Trophoblast cell (in vitro differentiated cells and primary cell): ENCODE results near the gene LIMK1.
A peak's percentile ranks its signal among the peaks of the same experiment; 100 is the strongest.

Source experiments
- DNase-seq, 2 donors: peaks; one replicate each; pipeline ENCODE4 v3.0.0-alpha.2; 2016
- H2AFZ ChIP-seq: 2 replicates; pipeline ENCODE4 v1.6.1; 2013; ENCODE audit warnings: low read length, moderate library complexity, mild to moderate bottlenecking; ENCODE audit not compliant: insufficient read depth, poor library complexity
- H2AK5ac ChIP-seq: 2 replicates; pipeline ENCODE4 v1.6.1; 2013; ENCODE audit warnings: mild to moderate bottlenecking, low read length
- H2BK120ac ChIP-seq: 2 replicates; pipeline ENCODE4 v1.6.1; 2013; ENCODE audit warnings: low read length, mild to moderate bottlenecking, moderate library complexity; ENCODE audit not compliant: insufficient read depth, poor library complexity
- H2BK12ac ChIP-seq: 2 replicates; pipeline ENCODE4 v1.6.1; 2013; ENCODE audit warnings: mild to moderate bottlenecking, low read length, moderate library complexity
- H2BK5ac ChIP-seq: 2 replicates; pipeline ENCODE4 v1.6.1; 2013; ENCODE audit warnings: low read length, low read depth, moderate library complexity, mild to moderate bottlenecking; ENCODE audit not compliant: poor library complexity
- H3K14ac ChIP-seq: 2 replicates; pipeline ENCODE4 v1.6.1; 2013; ENCODE audit warnings: mild to moderate bottlenecking, low read length
- H3K18ac ChIP-seq: 2 replicates; pipeline ENCODE4 v1.6.1; 2013; ENCODE audit warnings: mild to moderate bottlenecking, low read length
- H3K23ac ChIP-seq: 2 replicates; pipeline ENCODE4 v1.6.1; 2013; ENCODE audit warnings: low read length
- H3K27ac ChIP-seq: 2 replicates; pipeline ENCODE4 v1.5.1; 2013; ENCODE audit warnings: low read depth, mild to moderate bottlenecking, inconsistent platforms, low read length, moderate library complexity
- H3K27me3 ChIP-seq: 2 replicates; pipeline ENCODE4 v1.6.1; 2013; ENCODE audit warnings: inconsistent platforms, mild to moderate bottlenecking, low read length, moderate library complexity; ENCODE audit not compliant: insufficient read depth
- H3K36me3 ChIP-seq, 2 experiments: 1 replicate in 1 of 2; 2 replicates in 1 of 2; pipeline ENCODE4 v1.6.1; 2013; ENCODE audit warnings: low read length in 2 of 2, mild to moderate bottlenecking in 2 of 2, moderate library complexity in 1 of 2; ENCODE audit not compliant: insufficient read depth in 2 of 2, control insufficient read depth in 1 of 2
- H3K4ac ChIP-seq: 2 replicates; pipeline ENCODE4 v1.6.1; 2013; ENCODE audit warnings: low read depth, mild to moderate bottlenecking, low read length, moderate library complexity
- H3K4me1 ChIP-seq, 2 experiments: 1 replicate in 1 of 2; 2 replicates in 1 of 2; pipeline ENCODE4 v1.6.1; 2013; ENCODE audit warnings: low read length in 2 of 2, mild to moderate bottlenecking in 2 of 2, moderate library complexity in 1 of 2; ENCODE audit not compliant: insufficient read depth in 2 of 2, control insufficient read depth in 1 of 2
- H3K4me2 ChIP-seq: 2 replicates; pipeline ENCODE4 v1.6.1; 2013; ENCODE audit warnings: inconsistent platforms, mild to moderate bottlenecking, low read length, moderate library complexity
- H3K4me3 ChIP-seq: 2 replicates; pipeline ENCODE4 v1.5.1; 2013; ENCODE audit warnings: mild to moderate bottlenecking, low read depth, low read length, inconsistent platforms
- H3K79me1 ChIP-seq: one replicate; pipeline ENCODE4 v1.6.1; 2013; ENCODE audit warnings: low read length
- H3K79me2 ChIP-seq: 2 replicates; pipeline ENCODE4 v1.6.1; 2013; ENCODE audit warnings: low read length, mild to moderate bottlenecking; ENCODE audit not compliant: control insufficient read depth, insufficient read depth, poor library complexity
- H3K9ac ChIP-seq: 2 replicates; pipeline ENCODE4 v1.6.1; 2013; ENCODE audit warnings: mild to moderate bottlenecking, low read length
- H3K9me3 ChIP-seq: 2 replicates; pipeline ENCODE4 v1.6.1; 2013; ENCODE audit warnings: low read depth, mild to moderate bottlenecking, control low read depth, inconsistent platforms, low read length; ENCODE audit not compliant: insufficient read depth
- H4K12ac ChIP-seq: 2 replicates; pipeline ENCODE4 v1.6.1; 2013; ENCODE audit warnings: low read depth, mild to moderate bottlenecking, low read length, moderate library complexity
- H4K8ac ChIP-seq: 2 replicates; pipeline ENCODE4 v1.6.1; 2013; ENCODE audit warnings: low read depth, mild to moderate bottlenecking, low read length, moderate library complexity
- H4K91ac ChIP-seq: one replicate; pipeline ENCODE4 v1.6.1; 2013; ENCODE audit warnings: low read depth, mild to moderate bottlenecking, low read length, moderate library complexity
- WGBS: extraction: QIAGEN DNeasy Blood & Tissue Kit; methylation state at CpG from one replicate; pipeline ENCODE4 v1.1.7; 2013; ENCODE audit warnings: missing lambda C conversion rate; ENCODE audit not compliant: insufficient read length, insufficient coverage; ENCODE audit errors: extremely low coverage; 5-methylcytosine and 5-hydroxymethylcytosine counted together

The LIMK1 gene

GRCh38 chr7:74068378-74069085 lies 15.1 kb upstream of the LIMK1 start:
- H2BK12ac ChIP-seq: no peak overlapping the region
- H2AFZ ChIP-seq: no peak overlapping the region
- no peak overlapping the region for H4K8ac ChIP-seq
- no peaks in the 10 kb centered on the region for H3K79me1 ChIP-seq
- H3K4me2 ChIP-seq: no peak overlapping the region
- H4K91ac ChIP-seq: no peak overlapping the region
- peaks cover 8% of the 10 kb centered on the region for H3K9me3 ChIP-seq
- H3K4me3 ChIP-seq: no peak overlapping the region
- no peaks in the 10 kb centered on the region for H3K36me3 ChIP-seq
- H3K18ac ChIP-seq: no peak overlapping the region
- H3K9ac ChIP-seq: no peak overlapping the region
- H3K4me1 ChIP-seq: no peaks in the 10 kb centered on the region
- no CpG with 5 or more reads among the region's 20 CpGs for WGBS
- H3K23ac ChIP-seq: no peak overlapping the region
- H3K14ac ChIP-seq: no peak overlapping the region
- no peak overlapping the region for H4K12ac ChIP-seq
- no peak for DNase-seq
- H3K27me3 ChIP-seq: no peaks in the 10 kb centered on the region
- H3K79me2 ChIP-seq: no peaks in the 10 kb centered on the region
- no peak overlapping the region for H2BK120ac ChIP-seq
- no peak overlapping the region for H2AK5ac ChIP-seq
- no peak overlapping the region for H3K27ac ChIP-seq
- H3K4ac ChIP-seq: no peak overlapping the region
- H2BK5ac ChIP-seq: no peak overlapping the region

- Histone ChIP-seq H3K27me3 (no peaks in the 10 kb centered on the region), H3K36me3 (no peaks in the 10 kb centered on the region), H3K9ac (no peak overlapping the region), H3K79me1 (no peaks in the 10 kb centered on the region), H2BK120ac (no peak overlapping the region), H3K4me3 (no peak overlapping the region), H4K8ac (no peak overlapping the region), H2AFZ (no peak overlapping the region), H3K27ac (no peak overlapping the region), H3K4me1 (no peaks in the 10 kb centered on the region), H2BK12ac (no peak overlapping the region), H3K14ac (no peak overlapping the region), H4K12ac (no peak overlapping the region), H4K91ac (no peak overlapping the region), H2AK5ac (peak overlapping the region; percentile 3), H3K4me2 (no peak overlapping the region), H3K9me3 (peaks cover 5% of the 10 kb centered on the region), H3K4ac (no peak overlapping the region), H3K23ac (no peak overlapping the region), H3K79me2 (no peaks in the 10 kb centered on the region), H3K18ac (no peak overlapping the region), H2BK5ac (no peak overlapping the region)
- no peak for DNase-seq
- WGBS: no CpG with 5 or more reads among the region's 16 CpGs
These were observed 14.5 kb upstream of the LIMK1 start for GRCh38 chr7:74069086-74069541.

GRCh38 chr7:74069790-74070618 lies 13.6 kb upstream of the LIMK1 start:
- Histone ChIP-seq H4K8ac (no peak overlapping the region), H3K18ac (no peak overlapping the region), H3K36me3 (no peaks in the 10 kb centered on the region), H2BK5ac (no peak overlapping the region), H2AK5ac (no peak overlapping the region), H2BK120ac (no peak overlapping the region), H3K4ac (no peak overlapping the region), H2BK12ac (no peak overlapping the region), H3K23ac (no peak overlapping the region), H3K9me3 (peaks cover 5% of the 10 kb centered on the region), H2AFZ (no peak overlapping the region), H3K27ac (no peak overlapping the region), H3K79me2 (no peaks in the 10 kb centered on the region), H3K27me3 (no peaks in the 10 kb centered on the region), H3K14ac (no peak overlapping the region), H4K91ac (no peak overlapping the region), H3K4me3 (no peak overlapping the region), H4K12ac (no peak overlapping the region), H3K4me2 (no peak overlapping the region), H3K9ac (no peak overlapping the region), H3K79me1 (no peaks in the 10 kb centered on the region), H3K4me1 (no peaks in the 10 kb centered on the region)
- WGBS: no CpG with 5 or more reads among the region's 11 CpGs
- DNase-seq: peak in 1 of 2 donors; percentile 28

- no peaks in the 10 kb centered on the region for H3K79me1 ChIP-seq
- DNase-seq: no peak
- H4K8ac ChIP-seq: no peak overlapping the region
- H2BK120ac ChIP-seq: no peak overlapping the region
- H3K23ac ChIP-seq: no peak overlapping the region
- H3K27ac ChIP-seq: no peak overlapping the region
- H3K36me3 ChIP-seq: no peaks in the 10 kb centered on the region
- no peak overlapping the region for H2AFZ ChIP-seq
- no peak overlapping the region for H2AK5ac ChIP-seq
- no peak overlapping the region for H2BK12ac ChIP-seq
- H3K4me2 ChIP-seq: no peak overlapping the region
- WGBS: no CpG with 5 or more reads among the region's 6 CpGs
- H3K18ac ChIP-seq: no peak overlapping the region
- H3K4me1 ChIP-seq: no peaks in the 10 kb centered on the region
- H3K9me3 ChIP-seq: peaks cover 5% of the 10 kb centered on the region
- H3K79me2 ChIP-seq: no peaks in the 10 kb centered on the region
- no peak overlapping the region for H4K91ac ChIP-seq
- H3K4me3 ChIP-seq: no peak overlapping the region
- H3K9ac ChIP-seq: no peak overlapping the region
- no peak overlapping the region for H3K14ac ChIP-seq
- H3K4ac ChIP-seq: no peak overlapping the region
- H2BK5ac ChIP-seq: no peak overlapping the region
- no peak overlapping the region for H4K12ac ChIP-seq
- H3K27me3 ChIP-seq: no peaks in the 10 kb centered on the region
These were observed 13.0 kb upstream of the LIMK1 start for GRCh38 chr7:74070619-74070921.
